ENCODE measurements around the gene BTBD2.

DNA sequence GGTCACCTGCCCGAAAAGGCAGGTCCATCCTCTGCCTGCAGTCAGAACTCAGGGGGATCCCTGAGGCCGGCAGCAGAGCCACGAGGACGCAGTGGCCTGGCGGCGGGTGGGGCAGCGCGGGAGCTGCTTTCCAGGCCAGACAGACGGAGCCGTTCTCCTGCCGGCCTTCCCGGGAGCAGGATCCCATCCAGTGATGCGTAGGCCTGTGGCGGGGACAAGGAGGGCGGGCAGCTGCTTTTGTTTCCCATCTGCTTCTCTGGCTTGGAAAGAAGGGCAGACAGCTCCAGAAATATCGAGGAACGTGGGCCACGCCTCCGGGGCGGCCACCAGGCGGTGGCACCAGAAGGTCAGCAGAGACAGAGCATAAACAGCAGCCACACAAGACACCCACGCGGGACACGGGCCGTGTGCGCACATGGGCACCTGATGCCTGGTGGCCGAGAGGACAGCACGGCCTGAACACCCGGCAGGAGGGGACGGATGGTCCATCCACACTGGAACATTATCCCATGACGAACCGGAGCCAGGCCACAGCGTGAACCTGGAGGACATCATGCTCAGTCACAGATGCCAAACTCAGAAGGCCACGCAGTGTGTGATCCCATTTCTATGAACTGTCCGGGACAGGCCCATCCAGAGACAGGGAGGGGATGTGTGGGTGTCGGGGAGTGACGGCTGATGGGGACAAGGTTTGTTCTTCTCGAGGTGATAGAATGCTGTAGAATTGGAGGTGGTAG, 49.4 kb upstream of the BTBD2 start:
- TF ChIP-seq CTCF (IDR thresholded peaks at IDR 0.05), result no peak
- TF ChIP-seq POLR2A (IDR thresholded peaks at IDR 0.05), result no peak
- TF ChIP-seq POLR2AphosphoS5 (IDR thresholded peaks at IDR 0.05), result peak; percentile 65 to 83 (median 74)
- peak; percentile 95 to 99 (median 98) for TF ChIP-seq EP300 (IDR thresholded peaks at IDR 0.05)

Data from sigmoid colon (tissue), 4 donors.